Activated gamma-delta T cell treated with Interleukin-2 at 50 U/mL for 16 hours (primary cell): Measurements from ENCODE around the gene ATP6V0A1.
"Not testable (repeated sequence)": the region's sequence is repeated elsewhere in the genome, so short reads cannot be mapped to it uniquely, and the experiment has no call there.

Experiments
- DNase-seq: peaks from one replicate; pipeline ENCODE4 v3.0.0-alpha.2; 2020

Gene ATP6V0A1

DNA sequence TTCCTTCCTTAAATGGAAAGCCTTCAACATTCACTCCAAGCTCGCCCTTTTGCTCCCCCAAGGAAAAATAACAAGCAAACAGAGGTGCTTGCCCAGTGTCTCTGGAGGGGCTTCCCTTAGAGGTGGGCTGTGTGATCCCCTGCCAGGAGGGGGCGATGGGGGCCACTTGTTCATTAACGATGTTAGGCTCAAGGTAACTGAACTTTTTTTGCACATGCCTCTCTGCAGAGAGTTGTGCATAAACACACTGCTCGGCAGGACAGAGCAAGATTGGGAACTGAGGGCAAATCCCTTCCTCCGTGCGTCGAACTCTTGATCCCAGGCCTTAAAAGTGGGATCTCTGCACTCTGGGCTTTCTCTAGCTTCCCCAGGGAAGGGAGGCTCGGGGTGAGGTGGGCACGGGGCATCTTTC is 61.9 kb downstream of the ATP6V0A1 start:
- peak; percentile 49 for DNase-seq

DNA sequence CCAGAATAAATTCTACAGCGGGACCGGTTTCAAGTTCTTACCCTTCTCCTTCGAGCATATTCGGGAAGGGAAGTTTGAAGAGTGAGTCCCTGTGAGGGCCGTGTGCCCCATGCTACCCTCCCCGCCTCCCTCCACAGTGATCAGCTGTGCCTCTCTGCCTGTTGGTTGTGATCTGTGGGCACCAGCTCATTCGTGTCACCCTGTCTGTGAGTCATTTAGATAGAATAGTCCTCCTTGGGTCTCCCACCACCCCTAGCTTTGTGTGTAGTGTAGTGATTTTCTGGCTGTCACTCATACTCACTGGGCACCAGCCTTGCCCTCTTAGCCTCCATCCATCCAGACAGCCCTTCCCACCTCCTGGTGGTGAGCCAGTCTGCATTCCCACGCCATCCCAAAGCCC is 62.4 kb downstream of the ATP6V0A1 start:
- DNase-seq: no peak

DNA sequence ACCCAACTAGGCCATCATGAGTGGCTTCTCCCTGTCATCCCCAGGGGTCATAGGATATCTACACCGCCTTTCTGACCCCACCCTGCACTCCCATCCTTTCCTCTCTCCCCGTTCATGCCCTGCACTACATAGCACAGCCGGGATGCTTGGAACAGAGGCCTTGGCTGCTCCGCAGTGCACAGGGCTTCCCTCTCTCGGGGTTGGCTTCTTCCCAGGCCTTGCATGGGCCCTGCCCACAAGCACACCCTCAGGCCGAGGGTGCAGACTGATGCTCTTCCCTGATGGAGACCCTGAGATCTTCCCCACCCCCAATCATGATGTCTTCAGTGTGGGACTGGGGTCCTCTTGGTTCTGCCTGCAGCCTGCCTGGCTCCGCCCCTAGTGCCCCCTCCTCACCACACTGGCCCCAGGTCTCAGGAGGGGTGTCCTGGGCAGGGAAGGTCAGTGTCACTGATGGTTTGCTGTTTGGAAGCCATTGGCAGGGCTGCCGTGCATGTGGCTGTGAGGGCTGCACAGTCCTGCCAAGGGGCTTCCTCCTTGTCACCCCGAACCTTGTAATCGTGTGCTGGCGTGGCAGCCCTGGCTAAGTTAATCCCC is 63.1 kb downstream of the ATP6V0A1 start:
- no peak for DNase-seq

DNA sequence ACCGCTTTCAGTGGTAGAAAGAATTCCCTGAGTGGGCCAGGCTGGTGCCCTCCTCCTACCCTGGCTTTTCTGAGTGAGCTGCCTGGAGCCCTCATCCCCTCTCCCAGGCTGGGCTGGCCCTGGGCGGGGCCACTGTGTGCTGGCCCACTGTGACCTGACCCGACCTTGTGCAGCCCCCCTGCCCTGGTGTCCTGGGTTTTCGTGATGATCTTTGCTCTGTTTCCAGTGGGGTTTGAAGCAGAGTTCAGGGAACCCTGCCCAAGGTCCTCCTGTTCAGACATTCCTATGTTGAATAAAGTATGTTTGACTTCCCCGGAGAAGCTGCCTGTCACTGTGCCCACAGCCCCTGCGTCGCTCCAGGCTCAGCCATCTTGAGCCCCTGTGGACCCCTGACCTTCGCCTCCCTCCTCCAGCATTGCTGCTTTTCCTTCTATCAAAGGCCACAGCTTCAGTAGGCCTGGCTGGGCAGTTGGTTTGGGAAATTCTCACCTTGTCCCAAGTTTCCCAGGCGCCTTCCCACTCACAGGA is 63.6 kb downstream of the ATP6V0A1 start:
- DNase-seq: no peak

DNA sequence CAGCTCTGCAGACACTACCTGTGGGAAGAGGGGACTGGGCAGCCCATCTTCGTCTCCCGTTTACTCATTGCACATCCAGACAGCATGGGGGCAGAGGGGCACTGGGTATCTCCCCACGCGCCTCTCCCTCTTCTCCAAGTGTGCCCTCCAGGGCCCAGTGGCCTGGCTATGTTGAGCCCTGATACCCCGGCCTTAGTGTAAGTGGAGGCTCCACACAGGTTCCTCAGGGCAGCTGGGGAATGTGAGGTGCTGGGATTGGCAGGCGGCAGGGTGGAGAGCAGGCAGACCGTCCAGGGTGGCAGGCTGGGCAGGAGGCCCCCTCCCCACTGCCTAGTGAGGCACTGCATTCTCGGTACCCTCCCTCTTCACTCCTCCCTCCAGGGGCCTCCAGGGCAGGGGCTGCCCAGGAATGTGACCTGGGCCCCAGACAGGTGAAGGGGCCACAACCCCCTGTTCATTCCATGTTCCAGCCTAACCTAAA is 64.2 kb downstream of the ATP6V0A1 start:
- DNase-seq: no peak

DNA sequence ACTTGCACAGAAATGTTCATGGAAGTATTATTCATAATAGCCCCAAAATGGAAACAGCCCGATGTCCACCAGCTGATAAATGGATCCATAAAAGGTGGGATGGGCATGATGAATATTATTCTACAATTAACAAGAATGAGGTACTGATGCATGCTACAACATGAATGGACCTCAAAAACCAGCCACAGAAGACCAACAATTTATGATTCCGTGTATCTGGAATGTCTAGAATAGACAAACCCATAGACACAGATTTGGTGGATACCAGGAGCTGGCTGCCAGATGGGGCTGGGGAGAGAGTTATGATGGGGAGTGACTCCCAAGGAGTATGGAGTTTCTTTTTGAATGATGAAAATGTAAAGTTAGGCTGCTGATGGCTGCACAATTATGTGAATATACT is 66.5 kb downstream of the ATP6V0A1 start:
- DNase-seq: no peak

DNA sequence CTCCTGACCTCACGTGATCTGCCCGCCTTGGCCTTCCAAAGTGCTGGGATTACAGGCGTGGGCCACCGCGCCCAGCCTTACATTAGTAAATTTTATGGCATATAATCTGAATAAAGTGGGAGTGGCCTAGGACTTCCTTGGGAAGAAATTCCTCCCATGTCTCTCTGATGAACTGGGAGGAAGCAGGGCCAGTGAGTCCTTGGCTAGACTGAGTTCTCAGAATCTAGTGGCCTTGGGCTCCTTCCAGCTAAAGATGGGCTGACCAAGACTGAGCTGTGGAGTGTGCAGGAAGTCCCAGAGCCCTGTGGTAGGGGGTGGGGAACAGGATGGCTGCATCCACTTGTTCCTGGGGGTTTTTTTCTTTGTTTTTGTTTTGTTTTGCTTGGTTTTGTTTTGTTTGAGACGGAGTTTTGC is 67.4 kb downstream of the ATP6V0A1 start:
- no peak for DNase-seq

DNA sequence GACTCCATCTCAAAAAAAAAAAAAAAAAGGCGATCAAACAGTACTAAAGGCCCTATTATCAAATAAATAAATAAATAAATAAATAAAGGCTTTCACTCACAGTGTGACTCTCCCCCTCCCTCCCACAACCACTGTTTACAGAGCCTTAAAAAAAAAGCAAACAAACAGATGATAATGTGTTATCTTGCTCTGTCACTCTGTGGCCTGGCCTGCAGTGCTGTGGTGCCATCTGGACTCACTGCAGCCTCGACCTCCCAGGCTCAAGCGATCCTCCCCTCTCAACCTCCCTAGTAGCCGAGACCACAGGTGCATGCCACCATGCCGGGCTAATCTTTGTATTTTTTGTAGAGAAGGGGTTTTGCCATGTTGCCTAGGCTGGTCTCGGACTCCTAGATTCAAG is 69.3 kb downstream of the ATP6V0A1 start:
- DNase-seq: no peak

DNA sequence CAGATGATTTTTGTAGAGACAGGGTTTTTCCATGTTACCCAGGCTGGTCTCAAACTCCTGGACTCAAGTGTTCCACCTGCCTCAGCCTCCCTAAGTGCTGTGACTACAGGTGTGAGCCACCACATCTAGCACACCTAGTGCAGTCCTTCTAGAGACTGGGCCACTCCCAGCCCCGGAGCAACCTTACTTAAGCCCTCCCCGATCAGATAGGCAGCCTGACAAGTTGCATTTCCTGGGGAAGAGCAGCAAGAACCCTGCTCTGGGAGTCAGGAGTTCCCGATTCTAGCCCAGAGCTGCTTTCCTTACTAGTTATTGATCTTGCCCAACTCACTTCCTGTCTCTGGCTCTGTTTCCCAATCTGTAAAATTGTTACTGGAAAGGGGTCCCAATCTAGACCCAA is 70.4 kb downstream of the ATP6V0A1 start:
- DNase-seq: no peak

DNA sequence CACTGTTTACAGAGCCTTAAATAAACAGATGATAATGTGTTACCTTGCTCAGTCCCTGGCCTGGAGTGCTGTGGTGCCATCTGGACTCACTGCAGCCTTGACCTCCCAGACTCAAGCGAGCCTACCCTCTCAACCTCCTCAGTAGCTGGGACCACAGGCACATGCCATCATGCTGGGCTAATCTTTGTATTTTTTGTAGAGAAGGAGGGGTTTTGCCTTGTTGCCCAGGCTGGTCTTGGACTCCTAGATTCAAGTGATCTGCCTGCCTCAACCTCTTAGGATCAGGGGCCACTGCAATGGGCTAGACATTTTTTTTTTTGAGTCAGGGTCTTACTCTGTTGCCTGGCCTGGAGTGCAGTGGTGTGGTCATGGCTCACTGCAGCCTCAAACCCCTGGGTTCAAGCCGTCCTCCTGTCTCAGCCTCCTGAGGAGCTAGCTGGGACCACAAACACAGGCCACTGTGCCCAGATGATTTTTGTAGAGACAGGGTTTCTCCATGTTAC is 72.3 kb downstream of the ATP6V0A1 start:
- DNase-seq: no peak

DNA sequence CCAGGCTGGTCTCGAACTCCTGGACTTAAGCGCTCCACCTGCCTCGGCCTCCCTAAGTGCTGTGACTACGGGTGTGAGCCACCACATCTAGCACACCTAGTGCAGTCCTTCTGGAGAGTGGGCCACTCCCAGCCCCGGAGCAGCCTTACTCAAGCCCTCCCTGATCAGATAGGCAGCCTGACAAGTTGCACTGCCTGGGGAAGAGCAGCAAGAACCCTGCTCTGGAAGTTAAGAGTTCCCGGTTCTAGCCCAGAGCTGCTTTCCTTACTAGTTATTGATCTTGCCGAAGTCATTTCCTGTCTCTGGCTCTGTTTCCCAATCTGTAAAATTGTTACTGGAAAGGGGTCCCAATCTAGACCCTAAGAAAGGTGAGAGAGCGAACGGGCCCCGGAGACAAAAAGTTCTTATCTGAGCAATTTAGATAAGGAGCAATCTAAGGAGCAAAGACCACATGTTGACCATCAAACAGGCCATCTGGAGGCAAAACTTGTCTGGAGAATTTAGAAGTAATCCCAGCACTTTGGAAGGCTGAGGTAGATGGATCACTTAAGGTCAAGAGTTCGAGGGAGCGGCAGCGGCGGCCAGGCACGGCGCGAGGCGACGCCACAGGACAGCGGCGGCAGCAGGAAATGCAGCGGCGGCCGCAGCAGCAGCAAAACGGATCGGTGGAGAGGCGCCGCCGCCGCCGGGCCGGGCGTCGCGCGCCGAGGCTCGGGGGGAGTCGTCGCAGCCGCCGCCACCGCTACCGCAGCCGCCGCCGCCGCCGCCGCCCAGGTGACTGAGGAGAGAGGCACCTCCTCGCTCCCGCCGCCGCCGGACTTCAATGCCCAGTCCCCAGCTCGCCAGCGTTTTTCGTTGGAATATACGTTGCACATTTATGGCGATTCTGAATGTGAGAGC is 73.0 kb downstream of the ATP6V0A1 start:
- DNase-seq: peak; percentile 41

DNA sequence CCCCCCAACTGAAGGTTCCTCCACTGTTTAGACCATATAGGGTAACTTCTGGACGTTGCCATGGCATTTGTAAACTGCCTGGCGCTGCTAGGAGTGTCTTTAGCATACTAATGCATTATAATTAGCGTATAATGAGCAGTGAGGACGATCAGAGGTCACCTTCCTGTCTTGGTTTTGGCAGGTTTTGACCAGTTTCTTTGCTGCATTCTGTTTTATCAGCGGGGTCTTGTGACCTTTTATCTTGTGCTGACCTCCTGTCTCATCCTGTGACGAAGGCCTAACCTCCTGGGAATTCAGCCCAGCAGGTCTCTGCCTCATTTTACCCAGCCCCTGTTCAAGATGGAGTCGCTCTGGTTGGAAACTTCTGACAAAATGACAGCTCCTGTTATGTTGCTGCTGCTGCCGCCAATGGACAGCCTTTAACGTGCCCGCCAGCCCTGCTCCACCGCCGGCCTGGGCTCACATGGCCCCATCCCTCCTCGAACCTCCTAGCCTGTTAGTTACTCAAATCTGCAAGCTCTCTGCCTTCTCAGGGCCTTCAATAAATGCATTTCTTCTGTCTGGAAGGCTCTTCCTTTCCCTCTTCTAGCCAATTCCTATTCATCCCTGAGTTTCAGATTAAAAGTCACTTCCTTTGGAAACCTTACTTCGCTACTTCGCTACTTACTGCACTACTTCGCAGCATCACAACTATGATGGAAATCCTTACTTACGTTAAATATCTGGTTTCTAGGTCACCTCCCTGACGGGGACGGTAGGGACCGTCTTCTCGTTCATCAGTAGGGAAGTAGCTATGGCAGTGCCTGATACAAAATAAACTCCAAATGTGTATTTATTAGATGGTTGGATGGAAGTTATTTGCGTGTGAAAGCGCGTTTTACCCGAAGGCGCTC is 76.7 kb downstream of the ATP6V0A1 start:
- DNase-seq: no peak

DNA sequence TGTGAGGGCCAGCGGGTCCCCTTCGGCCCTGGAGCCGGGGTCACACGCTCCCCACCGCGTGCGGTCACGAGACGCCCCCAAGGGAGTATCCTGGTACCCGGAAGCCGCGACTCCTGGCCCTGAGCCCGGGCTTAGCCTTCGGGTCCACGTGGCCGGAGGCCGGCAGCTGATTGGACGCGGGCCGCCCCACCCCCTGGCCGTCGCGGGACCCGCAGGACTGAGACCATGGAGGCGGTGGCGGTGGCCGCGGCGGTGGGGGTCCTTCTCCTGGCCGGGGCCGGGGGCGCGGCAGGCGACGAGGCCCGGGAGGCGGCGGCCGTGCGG is 77.3 kb downstream of the ATP6V0A1 start, which contains the start of gene NAGLU:
TSS of gene NAGLU (plus strand) at position 194 of the 324 bp plus-strand sequence. CDS start at position 226, 32 bp downstream.
- peak; percentile 81 for DNase-seq

DNA sequence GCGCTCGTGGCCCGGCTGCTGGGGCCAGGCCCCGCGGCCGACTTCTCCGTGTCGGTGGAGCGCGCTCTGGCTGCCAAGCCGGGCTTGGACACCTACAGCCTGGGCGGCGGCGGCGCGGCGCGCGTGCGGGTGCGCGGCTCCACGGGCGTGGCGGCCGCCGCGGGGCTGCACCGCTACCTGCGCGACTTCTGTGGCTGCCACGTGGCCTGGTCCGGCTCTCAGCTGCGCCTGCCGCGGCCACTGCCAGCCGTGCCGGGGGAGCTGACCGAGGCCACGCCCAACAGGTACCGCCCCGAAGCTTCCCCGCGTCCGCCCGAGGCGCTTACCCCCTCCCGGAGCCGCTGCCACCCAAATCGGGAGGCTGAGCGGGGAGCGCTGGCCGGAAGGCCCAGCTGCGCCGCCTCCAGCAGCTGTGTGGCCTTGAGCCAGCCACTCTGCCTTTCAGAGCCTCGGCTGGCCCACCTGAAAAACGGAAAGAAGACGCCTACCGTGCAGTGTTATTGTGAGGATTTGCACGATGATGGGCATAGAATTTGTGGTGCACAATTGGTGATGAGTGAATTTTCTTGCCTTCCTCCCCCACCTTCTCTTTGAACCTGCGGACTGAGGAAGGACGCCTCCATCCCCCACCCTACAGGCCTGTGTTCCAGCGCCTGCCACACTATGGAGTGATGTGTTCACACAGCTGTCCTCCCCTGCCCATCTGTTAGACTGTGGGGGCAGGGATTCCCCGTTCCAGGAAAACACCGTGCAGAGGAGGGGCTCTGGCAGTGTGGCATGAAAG is 77.9 kb downstream of the ATP6V0A1 start:
- peak; percentile 68 for DNase-seq

DNA sequence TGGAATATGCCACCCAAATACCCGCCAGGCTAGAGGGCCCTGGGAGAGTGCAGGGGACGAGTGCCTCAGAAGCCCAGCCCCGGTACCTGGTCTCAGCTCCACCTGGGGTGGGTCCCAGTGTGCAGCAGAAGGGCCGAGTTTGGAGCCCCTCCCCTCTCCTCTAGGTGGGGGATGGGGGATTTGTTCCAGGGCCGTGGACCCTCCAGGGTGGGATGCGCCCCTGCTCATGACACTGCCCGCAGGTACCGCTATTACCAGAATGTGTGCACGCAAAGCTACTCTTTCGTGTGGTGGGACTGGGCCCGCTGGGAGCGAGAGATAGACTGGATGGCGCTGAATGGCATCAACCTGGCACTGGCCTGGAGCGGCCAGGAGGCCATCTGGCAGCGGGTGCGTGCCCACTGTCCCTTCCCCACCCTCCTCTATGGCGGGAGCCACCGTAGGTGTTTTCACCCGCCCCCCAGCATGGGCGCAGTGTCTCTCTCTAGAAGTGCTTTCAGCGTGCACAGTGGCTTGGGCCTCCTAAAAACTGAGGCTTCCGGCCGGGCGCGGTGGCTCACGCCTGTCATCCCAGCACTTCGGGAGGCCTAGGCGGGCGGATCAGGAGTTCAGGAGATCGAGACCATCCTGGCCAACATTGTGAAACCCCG is 78.6 kb downstream of the ATP6V0A1 start:
- DNase-seq: no peak

DNA sequence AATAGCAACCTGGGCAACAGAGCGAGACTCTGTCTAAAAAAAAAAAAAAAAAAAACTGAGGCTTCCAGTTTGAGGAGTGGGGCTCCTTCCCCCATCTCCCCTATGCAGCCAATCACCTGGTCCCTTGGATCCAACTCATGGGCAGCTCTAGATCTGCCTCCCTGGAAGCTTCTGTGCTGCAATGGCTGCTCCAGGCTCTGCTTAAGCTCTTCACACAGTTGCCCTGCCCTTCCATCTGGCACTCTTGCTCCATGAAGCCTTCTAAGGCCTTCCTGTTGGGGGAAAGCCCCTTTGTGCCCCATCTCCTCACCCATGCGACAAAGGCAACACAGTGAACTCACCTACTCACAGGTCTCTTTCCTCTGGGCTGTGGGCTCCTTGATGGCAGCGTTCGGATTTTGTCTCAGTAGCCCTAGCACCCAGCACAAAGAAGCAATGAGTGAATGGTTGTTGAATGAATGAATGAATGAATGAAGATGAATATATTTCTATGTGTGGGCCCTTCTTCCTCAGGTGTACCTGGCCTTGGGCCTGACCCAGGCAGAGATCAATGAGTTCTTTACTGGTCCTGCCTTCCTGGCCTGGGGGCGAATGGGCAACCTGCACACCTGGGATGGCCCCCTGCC is 79.3 kb downstream of the ATP6V0A1 start:
- no peak for DNase-seq

DNA sequence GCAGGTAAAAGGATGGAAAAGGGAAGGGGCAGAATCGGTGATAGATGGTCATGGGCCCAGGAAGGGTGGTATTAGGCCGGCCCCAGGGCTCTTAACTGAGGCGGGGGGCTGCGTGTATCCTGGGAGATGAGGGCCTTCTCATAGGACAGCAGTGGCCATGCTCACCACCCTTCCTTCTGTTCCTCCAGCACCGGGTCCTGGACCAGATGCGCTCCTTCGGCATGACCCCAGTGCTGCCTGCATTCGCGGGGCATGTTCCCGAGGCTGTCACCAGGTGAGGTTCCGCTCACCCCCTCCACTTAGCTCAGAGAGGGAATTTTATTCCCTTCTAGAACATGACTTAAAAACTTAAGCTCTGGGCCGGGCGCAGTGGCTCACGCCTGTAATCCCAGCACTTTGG is 79.8 kb downstream of the ATP6V0A1 start:
- DNase-seq: no peak

DNA sequence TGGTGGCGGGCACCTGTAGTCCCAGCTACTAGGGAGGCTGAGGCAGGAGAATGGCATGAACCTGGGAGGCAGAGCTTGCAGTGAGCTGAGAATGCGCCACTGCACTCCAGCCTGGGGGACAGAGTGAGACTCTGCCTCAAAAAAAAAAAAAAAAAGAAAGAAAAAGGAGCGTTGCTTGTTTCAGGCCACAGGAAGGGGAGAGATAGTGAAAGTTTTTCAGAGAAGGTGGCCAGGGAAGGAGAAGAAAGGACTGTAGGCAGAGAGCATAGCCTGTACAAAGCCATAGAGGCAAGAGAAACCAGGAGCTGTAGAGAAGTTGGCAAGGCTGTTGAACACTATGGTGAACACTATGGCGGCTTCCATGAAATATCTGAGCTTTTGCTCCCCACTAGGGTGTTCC is 81.9 kb downstream of the ATP6V0A1 start:
- DNase-seq: not testable (repeated sequence)

DNA sequence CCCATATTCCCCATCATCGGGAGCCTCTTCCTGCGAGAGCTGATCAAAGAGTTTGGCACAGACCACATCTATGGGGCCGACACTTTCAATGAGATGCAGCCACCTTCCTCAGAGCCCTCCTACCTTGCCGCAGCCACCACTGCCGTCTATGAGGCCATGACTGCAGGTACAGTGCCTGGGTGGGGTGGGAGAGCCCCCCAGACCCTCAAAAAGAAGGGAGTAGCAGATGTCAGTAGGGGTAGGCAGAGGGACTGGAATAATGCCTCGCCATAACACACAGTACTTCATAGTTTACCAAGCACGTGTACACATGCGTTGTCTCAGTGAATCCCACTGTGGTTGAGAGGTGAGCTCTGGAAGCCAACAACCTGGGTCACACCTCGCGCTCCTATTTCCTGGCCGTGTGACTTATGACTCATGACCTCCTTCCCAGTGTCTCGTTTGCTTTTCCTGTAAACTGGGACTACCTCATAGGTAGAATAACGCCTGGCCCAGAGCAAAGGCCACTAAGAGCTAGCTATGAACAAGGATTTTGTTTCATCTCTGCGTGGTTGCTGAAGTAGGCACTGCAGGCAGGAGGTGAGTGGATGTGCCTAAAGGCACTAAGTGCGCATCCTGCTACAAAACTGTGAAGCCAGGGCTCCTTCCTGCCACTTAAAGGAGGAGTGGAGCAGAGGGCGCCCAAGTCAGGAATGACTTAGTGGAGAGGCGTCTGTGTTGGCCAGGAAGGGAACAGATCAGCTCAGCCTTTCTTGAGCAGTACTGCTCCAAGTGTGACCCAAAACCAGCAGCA is 82.6 kb downstream of the ATP6V0A1 start:
- DNase-seq: no peak
